Retinal pigment epithelial cell (primary cell): ENCODE measurements around the gene ANKS1A.

Experiments used
- DNase-seq: peaks from one replicate; pipeline ENCODE4 v3.0.0-alpha.2; 2010; ENCODE audit warnings: low read depth
- H3K4me3 ChIP-seq: 2 replicates; pipeline ENCODE4 v1.5.1; 2011; ENCODE audit warnings: mild to moderate bottlenecking, low read length, control low read depth, moderate library complexity
- CTCF ChIP-seq: conservative IDR thresholded peaks from 2 replicates; pipeline ENCODE4 v1.5.1; 2011; ENCODE audit warnings: low read depth, low read length, control low read depth, inconsistent platforms

The ANKS1A gene

GRCh38 chr6:34970957-34971356 is 81.9 kb downstream of the ANKS1A start:
- no peak overlapping the region for H3K4me3 ChIP-seq
- no peak for DNase-seq
- TF ChIP-seq CTCF: no peak

DNA sequence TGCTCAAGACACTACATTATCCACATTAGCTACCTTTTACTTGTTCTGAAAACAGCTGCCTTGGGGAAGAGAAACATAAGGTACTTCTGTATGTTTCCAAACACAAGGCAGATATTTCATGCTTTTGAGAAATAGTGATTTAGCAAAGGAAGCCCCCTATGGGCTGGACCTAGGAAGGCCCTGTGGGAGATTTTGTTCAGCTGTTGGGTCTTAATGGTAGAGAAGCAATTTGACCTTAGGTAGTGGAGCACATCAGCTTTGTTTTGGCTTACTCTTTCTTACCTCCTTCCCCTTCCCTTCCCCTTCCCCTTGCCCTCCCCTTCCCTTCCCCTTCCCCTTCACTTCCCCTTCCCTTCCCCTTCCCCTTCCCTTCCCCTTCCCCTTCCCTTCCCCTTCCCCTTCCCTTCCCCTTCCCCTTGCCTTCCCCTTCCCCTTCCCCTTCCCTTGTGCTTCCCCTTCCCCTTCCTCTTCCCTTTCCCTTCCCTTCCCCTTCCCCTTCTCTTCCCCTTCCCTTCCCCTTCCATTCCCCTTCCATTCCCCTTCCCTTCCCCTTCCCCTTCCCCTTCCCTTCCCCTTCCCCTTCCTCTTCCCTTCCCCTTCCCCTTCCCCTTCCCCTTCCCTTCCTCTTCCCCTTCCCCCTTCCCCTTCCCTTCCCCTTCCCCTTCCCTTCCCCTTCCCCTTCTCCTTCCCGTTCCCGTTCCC is 84.6 kb downstream of the ANKS1A start:
- H3K4me3 ChIP-seq: no peak overlapping the region
- peak; percentile 6 for TF ChIP-seq CTCF
- no peak for DNase-seq

DNA sequence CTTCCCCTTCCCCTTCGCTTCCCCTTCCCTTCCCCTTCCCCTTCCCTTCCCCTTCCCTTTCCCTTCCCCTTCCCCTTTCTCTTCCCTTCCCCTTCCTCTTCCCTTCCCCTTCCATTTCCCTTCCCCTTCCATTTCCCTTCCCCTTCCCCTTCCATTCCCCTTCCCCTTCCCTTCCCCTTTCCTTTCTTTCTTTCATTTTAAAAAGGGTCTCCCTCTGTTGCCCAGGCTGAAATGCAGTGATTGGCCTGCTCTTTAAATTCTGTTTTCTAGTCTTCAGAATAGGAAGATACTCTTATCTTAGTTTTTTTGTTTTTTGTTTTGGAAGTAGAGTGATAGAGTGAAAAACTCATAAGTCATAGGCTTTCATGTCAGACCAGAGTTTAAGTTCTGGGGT is 85.2 kb downstream of the ANKS1A start:
- TF ChIP-seq CTCF: no peak
- no peak overlapping the region for H3K4me3 ChIP-seq
- no peak for DNase-seq

GRCh38 chr6:34976239-34976638 is 87.2 kb downstream of the ANKS1A start:
- H3K4me3 ChIP-seq: no peak overlapping the region
- DNase-seq: no peak
- no peak for TF ChIP-seq CTCF

DNA sequence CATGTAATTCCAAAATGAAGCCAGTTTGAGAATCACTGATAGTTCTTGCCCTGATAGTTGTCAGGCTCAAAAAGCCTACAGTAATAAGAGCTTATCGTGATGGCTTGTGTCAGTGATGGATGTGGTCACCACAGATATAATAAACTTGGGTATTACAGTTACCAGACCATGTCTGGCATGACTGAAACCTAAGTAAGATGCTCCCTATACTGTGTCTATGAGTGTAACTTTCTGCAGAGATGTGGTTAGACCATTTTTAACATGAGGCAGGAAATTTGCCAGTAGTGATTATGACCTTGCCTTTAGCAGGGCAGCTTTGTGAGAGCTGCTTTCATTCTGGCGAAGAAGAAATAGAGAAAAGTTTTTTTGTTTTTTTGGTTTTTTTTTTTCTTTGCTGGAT is 90.2 kb downstream of the ANKS1A start:
- no peak for TF ChIP-seq CTCF
- H3K4me3 ChIP-seq: no peak overlapping the region
- no peak for DNase-seq

GRCh38 chr6:34979994-34980393 is 90.9 kb downstream of the ANKS1A start:
- TF ChIP-seq CTCF: no peak
- H3K4me3 ChIP-seq: no peak overlapping the region
- DNase-seq: no peak

DNA sequence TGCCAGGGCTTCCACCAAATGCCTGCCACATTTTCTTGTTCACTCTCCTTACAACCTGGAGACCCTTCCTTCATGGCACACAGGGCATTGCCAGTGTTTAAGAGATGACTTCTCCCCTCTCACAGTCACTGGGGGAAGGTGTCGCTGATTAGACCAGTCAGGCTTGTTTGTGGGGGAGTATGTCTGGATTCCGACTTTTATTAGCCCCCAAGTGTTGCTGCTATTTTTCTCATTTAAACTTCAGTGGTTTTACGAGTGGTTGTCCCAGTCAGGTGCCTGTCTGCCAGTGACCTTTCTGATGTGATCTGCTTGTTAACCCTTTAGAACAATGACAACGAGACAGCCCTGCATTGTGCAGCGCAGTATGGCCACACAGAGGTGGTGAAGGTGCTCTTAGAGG is 92.3 kb downstream of the ANKS1A start:
- TF ChIP-seq CTCF: no peak
- no peak overlapping the region for H3K4me3 ChIP-seq
- no peak for DNase-seq
